Head of caudate nucleus (tissue), 42 donors: ENCODE data around the gene NECTIN1.
A peak's percentile ranks its signal among the peaks of the same experiment; 100 is the strongest.

Experiments used
- DNase-seq, 42 donors: peaks; one replicate each; pipeline versions ENCODE4 v3.0.0 to v3.0.0-alpha.2; 2020 to 2021; ENCODE audit warnings: mixed read lengths in 7 of 42
- intact Hi-C: fragments of 100-400 bp; cut with DNase I; formaldehyde crosslinking; loops from one replicate; pipeline ENCODE4 v1.15.0; 2022

The NECTIN1 gene

GRCh38 chr11:119728651-119729580 lies at the start of gene NECTIN1:
TSS of gene NECTIN1 (minus strand) at chr11:119729200. CDS start at chr11:119728553, 647 bp downstream.
- peak; percentile 76 to 96 (median 92) for DNase-seq
- intact Hi-C loops, result loop anchor here (2.0 to 5.0 kb wide), 3 partner anchors 62 to 378 kb away; no protein-coding TSS in a partner anchor

DNA sequence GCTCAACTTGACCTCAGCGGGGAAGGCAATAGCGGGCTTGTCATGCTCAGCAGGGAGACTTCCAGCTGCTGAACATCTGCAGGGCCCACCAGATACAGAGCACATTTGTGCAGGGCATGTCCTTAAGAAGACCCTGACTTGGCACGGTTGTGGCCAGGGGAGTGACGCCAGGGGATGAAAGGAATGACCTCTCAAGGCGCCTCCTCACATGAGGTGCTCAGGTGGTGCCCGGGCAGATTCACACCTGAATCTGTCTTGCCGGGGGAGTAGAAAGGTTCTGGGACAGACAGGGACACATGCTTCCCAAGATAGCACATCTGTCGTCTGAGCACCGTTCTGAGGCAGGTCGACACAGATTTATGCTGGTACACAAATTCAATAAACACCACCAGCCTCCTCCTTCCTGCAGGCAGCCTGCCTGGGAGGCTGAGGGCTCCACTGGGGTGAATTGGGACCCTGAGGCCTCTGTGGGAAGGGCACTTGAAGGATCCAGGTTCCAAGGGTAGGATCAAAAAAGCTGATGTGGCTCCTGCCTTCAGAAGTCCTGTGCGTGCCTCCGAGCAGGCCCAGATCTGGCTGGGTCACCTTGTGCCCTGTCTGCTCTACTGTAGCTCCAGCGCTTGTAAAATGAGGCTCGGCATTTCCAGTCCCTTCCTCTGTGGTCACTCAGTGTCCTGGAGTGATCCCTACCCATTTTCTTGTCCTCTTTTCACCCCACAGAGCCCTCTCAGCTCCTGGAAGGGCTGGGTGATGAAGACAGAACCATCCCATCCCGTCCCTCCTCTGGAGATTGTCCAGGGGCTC lies 49.6 kb upstream of the NECTIN1 start:
- no peak for DNase-seq
- intact Hi-C loops, result no loop called here

- intact Hi-C loops, result no loop called here
- no peak for DNase-seq
These were observed 48.9 kb upstream of the NECTIN1 start for GRCh38 chr11:119777940-119778339.

DNA sequence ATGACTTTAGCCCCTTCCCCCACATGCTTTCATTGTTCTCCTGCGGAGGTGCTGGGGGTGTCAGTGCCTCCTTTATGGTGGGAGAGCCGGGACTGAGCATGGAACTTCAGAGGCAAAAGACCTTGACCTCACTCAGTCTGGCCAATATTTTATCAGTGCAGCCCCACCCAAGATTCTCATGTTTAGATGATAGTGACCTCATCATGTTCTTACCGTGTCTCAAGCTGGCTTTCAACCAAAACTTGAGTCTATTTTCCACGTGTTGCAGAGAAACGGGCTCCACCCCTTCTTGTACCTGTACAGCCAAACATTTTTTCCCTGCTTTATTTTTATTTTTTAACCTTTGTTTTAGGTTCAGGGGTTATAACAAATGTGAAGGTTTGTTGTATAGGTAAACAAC lies 47.7 kb upstream of the NECTIN1 start:
- DNase-seq, result no peak
- intact Hi-C loops, result no loop called here

GRCh38 chr11:119776031-119776636 lies 47.1 kb upstream of the NECTIN1 start:
- intact Hi-C loops, result no loop called here
- DNase-seq, result peak in 4 of 42 donors; percentile 30 to 52 (median 38)

DNA sequence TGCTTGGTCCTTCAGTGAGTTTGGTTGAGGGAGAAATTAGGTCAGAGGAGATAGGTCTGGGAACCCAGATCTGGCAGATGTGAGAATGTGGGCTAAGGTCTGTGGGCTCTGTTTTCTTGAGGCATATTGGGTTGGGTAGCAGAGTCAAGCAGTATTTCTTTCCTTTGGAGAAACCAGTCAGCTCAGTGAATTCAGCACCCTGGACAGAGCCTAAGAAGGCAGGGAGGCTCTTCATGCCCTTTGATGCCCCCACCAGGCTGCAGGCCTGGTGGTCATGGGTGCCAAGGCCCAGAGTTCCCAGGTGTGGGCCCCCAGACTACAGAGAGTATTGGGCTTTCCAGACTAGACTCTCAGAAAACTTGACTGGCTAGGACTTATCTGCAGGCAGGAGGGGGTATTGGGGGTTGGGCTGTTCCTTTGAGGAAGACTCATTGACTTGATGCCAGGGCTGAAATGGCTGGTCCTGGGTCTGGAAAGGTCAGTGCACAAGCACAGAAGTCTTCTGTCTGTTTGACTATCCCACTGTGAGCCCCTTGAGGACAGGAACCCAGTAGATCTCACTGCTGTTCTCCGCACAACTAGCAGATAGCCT lies 45.3 kb upstream of the NECTIN1 start:
- DNase-seq, result peak in 6 of 42 donors; percentile 24 to 65 (median 41)
- intact Hi-C loops, result no loop called here

GRCh38 chr11:119772641-119773415 lies 43.8 kb upstream of the NECTIN1 start:
- peak in 39 of 42 donors; percentile 16 to 82 (median 60) for DNase-seq
- intact Hi-C loops, result no loop called here

DNA sequence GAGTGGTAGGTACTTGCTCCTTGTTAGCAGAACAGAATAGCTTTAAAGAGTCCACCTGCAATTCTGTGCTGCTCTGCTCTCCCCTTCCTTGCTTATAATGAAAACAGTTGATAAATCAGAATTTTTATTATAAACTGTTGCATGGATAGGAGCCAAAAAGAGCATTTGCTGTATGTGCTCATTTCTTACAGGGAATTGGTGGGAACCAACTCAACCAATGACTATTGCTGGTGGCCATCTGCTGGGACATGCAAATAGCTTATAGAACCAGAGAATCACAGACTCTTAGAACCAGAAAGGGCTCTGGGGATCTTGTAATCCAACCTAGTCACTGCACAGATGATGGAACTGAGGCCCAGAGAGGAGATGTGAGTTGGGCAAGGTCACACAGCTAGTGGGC lies 43.1 kb upstream of the NECTIN1 start:
- no peak for DNase-seq
- intact Hi-C loops, result no loop called here

DNA sequence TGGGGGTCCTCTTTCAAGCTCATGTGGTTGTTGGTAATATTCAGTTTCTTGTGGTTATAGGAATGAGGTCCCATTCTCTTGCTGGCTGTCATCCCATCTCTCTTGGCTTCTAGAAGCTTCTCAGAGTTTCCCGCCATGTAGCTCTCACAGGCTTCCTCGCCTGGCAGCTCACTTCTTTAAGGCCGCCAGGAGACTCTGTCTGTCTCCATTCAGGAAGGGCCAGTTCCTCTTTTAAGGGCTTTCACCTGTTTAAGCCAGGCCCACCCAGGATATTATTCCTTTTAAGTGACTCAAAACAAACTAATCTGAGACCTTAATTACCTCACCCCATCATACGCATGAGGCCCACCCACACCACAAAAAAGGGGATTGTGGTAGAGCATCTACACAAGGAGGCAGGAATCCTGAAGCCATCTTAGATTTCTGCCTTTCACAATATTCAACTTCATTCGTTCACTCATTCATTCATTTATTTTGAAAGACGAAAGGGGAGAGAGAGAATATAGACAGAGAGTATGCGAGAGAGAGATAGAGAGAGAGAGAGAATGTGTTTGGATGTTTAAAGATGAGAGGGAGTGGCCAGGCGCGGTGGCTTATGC lies 42.3 kb upstream of the NECTIN1 start:
- DNase-seq, result no peak
- intact Hi-C loops, result no loop called here

- no peak for DNase-seq
- intact Hi-C loops, result no loop called here
These were observed 36.6 kb upstream of the NECTIN1 start for GRCh38 chr11:119765628-119766027.

DNA sequence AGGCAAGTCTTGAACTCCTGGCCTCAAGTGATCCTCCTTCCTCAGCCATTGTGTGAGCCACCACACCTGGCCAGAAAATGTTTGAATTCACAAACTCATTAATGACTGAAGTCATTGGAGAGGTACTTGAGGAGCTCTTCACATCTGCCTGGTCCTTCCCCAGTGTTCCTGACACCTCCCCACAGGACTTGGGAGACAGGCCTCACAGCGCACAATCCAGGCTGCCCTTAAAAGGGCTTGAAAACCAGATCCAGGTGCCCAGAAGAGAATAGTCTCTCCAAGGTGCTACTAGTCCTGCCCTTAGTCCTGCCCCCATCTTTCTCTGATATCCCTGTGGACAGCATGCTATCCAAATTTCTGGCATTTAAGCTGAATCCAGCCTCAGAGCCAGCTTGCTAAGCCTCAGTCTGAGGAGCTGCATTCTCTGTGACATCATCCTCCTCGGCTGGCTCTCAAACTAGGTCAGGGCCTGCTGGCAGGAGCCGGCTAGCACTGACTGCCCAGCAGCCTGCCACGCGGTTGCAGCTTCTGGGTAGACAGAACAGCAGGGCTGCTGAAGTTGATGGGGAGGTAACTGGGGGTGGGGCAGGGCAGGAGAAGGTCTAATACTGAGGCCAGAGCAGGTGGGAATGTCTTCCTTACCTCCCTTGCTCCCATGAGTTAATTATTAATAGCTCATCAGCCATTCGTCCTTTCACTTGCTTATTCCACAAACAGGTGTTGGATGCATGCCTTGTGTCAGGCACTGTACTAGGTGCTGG lies 35.3 kb upstream of the NECTIN1 start:
- intact Hi-C loops, result no loop called here
- DNase-seq, result peak in 41 of 42 donors; percentile 22 to 84 (median 57)

- intact Hi-C loops, result no loop called here
These were observed 34.2 kb upstream of the NECTIN1 start for GRCh38 chr11:119763071-119763728.

GRCh38 chr11:119759747-119760412 lies 30.9 kb upstream of the NECTIN1 start:
- no peak for DNase-seq

More at GRCh38 chr11:119763071-119763728, 34.2 kb upstream of the NECTIN1 start:
- no peak for DNase-seq

GRCh38 chr11:119759324-119759723 lies 30.3 kb upstream of the NECTIN1 start:
- intact Hi-C loops, result no loop called here
- peak in 11 of 42 donors; percentile 17 to 72 (median 36) for DNase-seq

More at GRCh38 chr11:119759747-119760412, 30.9 kb upstream of the NECTIN1 start:
- intact Hi-C loops, result no loop called here

DNA sequence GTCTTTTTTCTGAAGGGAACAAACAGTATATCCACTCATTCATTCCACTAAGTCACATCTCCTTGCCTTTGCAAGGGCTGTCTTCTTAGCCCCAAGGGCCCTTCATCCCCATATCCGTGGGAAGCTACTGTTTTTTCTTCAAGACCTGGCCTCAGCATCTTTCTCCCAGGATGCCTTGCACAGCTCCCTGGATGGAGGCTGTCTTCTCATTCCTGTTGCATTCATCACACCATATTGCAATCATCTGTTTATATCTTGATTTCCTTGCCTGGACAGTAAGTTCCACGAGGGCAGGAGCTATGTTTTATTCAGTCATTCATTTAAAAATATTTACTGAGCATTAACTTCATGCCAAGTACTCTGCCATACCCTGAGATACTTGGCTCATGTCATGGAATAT lies 29.3 kb upstream of the NECTIN1 start:
- intact Hi-C loops, result no loop called here
- DNase-seq, result no peak

DNA sequence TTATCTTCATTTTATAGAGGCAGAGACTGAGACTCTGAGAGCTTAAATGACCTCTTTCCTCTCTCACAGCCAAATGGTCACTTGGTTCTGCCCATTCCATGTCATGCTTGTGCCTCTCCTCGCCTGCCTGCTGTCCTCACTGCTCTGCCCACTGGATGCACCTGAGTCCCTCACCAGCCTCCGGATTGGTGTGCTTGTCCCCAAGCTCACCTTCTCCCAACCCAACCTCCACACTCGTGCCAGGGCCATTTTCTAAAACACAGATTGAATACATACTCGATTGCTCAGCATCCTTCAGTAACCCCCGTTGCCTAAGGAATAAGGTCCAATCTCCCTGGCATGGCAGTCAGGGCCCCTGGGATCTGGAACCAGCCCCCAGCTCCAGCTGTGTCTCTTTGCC lies 28.4 kb upstream of the NECTIN1 start:
- intact Hi-C loops, result no loop called here
- DNase-seq, result no peak
